H1 (cell line): ENCODE data around the gene XDH. TPM values are rescaled to one million over a fixed set of nuclear protein-coding genes. Genes with fewer than 3 reads are reported as not detected.

ENCODE experiments used
- BCL11A ChIP-seq, 2 experiments: IDR thresholded peaks; one replicate each; pipeline ENCODE4 v1.6.1; 2011; ENCODE audit warnings: low read depth in 2 of 2, low read length in 2 of 2, mild to moderate bottlenecking in 2 of 2
- CHD1 ChIP-seq: IDR thresholded peaks from 2 replicates; pipeline ENCODE4 v1.6.1; 2012; ENCODE audit warnings: low read depth, low read length, improper control_type of control experiment
- GABPA ChIP-seq: IDR thresholded peaks from 2 replicates; pipeline ENCODE4 v1.6.1; 2011; ENCODE audit warnings: mild to moderate bottlenecking, low read length, moderate library complexity, borderline replicate concordance; ENCODE audit not compliant: insufficient read depth
- JUN ChIP-seq: IDR thresholded peaks from 2 replicates; pipeline ENCODE4 v1.6.1; 2011; ENCODE audit warnings: low read depth, mild to moderate bottlenecking, improper control_type of control experiment, low read length
- KDM5A ChIP-seq: fragments of 200-600 bp; IDR thresholded peaks from 2 replicates; pipeline ENCODE4 v1.7.1; 2012; ENCODE audit warnings: mild to moderate bottlenecking, low read length, inconsistent platforms, mixed read lengths
- MAX ChIP-seq: IDR thresholded peaks from 2 replicates; pipeline ENCODE4 v1.6.1; 2012; ENCODE audit warnings: inconsistent platforms
- PHF8 ChIP-seq: fragments of 200-600 bp; sonication (generic); conservative IDR thresholded peaks from 2 replicates; pipeline ENCODE4 v1.7.1; 2012; ENCODE audit warnings: low read depth, mild to moderate bottlenecking, inconsistent platforms, low read length, moderate library complexity
- RNF2 ChIP-seq: fragments of 200-900, 300-1000 bp; sonication (generic); IDR thresholded peaks from 2 replicates; pipeline ENCODE4 v1.7.1; 2016; ENCODE audit warnings: borderline replicate concordance, low read depth, mild to moderate bottlenecking, antibody characterized with exemption, low read length; ENCODE audit not compliant: poor library complexity, severe bottlenecking; ENCODE audit errors: missing control alignments
- RXRA ChIP-seq: IDR thresholded peaks from 2 replicates; pipeline ENCODE4 v1.6.1; 2011; ENCODE audit warnings: low read depth, mild to moderate bottlenecking, low read length, moderate library complexity; ENCODE audit not compliant: insufficient read depth
- SRF ChIP-seq: IDR thresholded peaks from 2 replicates; pipeline ENCODE4 v1.6.1; 2011; ENCODE audit warnings: mild to moderate bottlenecking, low read depth, low read length, moderate library complexity
- polyA plus RNA-seq, 7 experiments: library from polyadenylated mRNA; depleted of rRNA in 3 of 7; stranded (reverse) in 5 of 7; unstranded in 2 of 7; fragments of >200 nt in 5 of 7; fragments of 200-250 nt in 2 of 7; gene quantifications; 1 replicate in 5 of 7; 2 replicates in 1 of 7; 4 replicates in 1 of 7; pipeline versions ENCODE4 v1.2.1 to v1.2.3, GENCODE V29; 2011 to 2013; ENCODE audit warnings: missing spikeins in 2 of 7, mixed read lengths in 2 of 7
- total RNA-seq: library from RNA; stranded (reverse); fragmentation: NEBNext Ultra II Directional; extraction: Animal tissue kit (Norgen Biotek cat#: 25700); gene quantifications from 2 replicates; pipeline ENCODE4 v1.2.1, GENCODE V29; 2021

The XDH gene
- total and polyA plus RNA-seq, 2 of the 8 experiments (the other 6 are each of a cell fraction or from before 2014, with no cell fraction given), result 0.68 to 1.2 TPM

GRCh38 chr2:31380243-31380642 is 34.3 kb downstream of the XDH start (continued):
- TF ChIP-seq MAX (no peak), RXRA (no peak), PHF8 (no peak), BCL11A (IDR thresholded peaks at IDR 0.05; ENCODE audit: low read depth in 2 of 2, low read length in 2 of 2) (no peak), SRF (no peak), CHD1 (no peak), KDM5A (no peak), GABPA (no peak), JUN (no peak), RNF2 (no peak)
- TF ChIP-seq, all 59 proteins: peak for 0
